GM10248 (cell line): ENCODE data around the gene CBX3.
"Not testable (repeated sequence)": the region's sequence is repeated elsewhere in the genome, so short reads cannot be mapped to it uniquely, and the experiment has no call there.

Source experiments
- CTCF ChIA-PET: fragments of 300-600 bp; sonication (Branson Sonifier 250); formaldehyde crosslinking; extraction: SDS; loops from one replicate; lab custom pipeline; 2021; ENCODE audit warnings: antibody characterized with exemption; lab: Yijun Ruan, JAX
- POLR2A ChIA-PET: fragments of 350-650 bp; sonication (Branson Sonifier 250); formaldehyde crosslinking; extraction: SDS; loops from one replicate; lab custom pipeline; 2020; ENCODE audit warnings: antibody characterized with exemption; lab: Yijun Ruan, JAX
- DNase-seq: peaks from one replicate; pipeline ENCODE4 v3.0.0; 2012; ENCODE audit errors: extremely low spot score
- CTCF ChIP-seq: IDR thresholded peaks from 2 replicates; pipeline ENCODE4 v1.5.1; 2012; ENCODE audit warnings: mild to moderate bottlenecking, low read depth; ENCODE audit errors: extremely low read depth, missing control alignments, control extremely low read depth

CBX3 gene

GRCh38 chr7:26169271-26169670 is 32.3 kb upstream of the CBX3 start:
- DNase-seq: no peak
- CTCF ChIA-PET: interaction anchor here (3.4 kb wide), 1 partner anchor 9 kb away, joined by 17 read pairs; no protein-coding TSS in a partner anchor
- POLR2A ChIA-PET: interaction anchor here (0.6 kb wide), 1 partner anchor 23 kb away, joined by 3 read pairs; no protein-coding TSS in a partner anchor
- no peak for TF ChIP-seq CTCF

GRCh38 chr7:26170663-26171062 is 30.9 kb upstream of the CBX3 start:
- no peak for TF ChIP-seq CTCF
- ChIA-PET POLR2A (interaction anchor here (0.6 kb wide), 1 partner anchor 1598 kb away, joined by 3 read pairs; the partner anchor contains the start of gene PALS2), CTCF (interaction anchor here (1.3 to 3.4 kb wide), 2 partner anchors 10 to 20 kb away, joined by 3 to 17 read pairs; no protein-coding TSS in a partner anchor)
- no peak for DNase-seq

GRCh38 chr7:26171601-26172000 is 29.9 kb upstream of the CBX3 start:
- CTCF ChIA-PET: interaction anchor here (0.7 to 3.4 kb wide), 5 partner anchors 9 to 279 kb away, joined by 3 to 17 read pairs (median 3); no protein-coding TSS in a partner anchor
- no peak for TF ChIP-seq CTCF
- DNase-seq: no peak
- POLR2A ChIA-PET: interaction anchor here (0.6 kb wide), 1 partner anchor 1598 kb away, joined by 3 read pairs; the partner anchor contains the start of gene PALS2

GRCh38 chr7:26172048-26172447 is 29.5 kb upstream of the CBX3 start:
- ChIA-PET POLR2A (no interaction called here), CTCF (interaction anchor here (1.0 to 3.4 kb wide), 4 partner anchors 8 to 82 kb away, joined by 3 to 17 read pairs (median 3); no protein-coding TSS in a partner anchor)
- no peak for DNase-seq
- no peak for TF ChIP-seq CTCF

GRCh38 chr7:26175903-26176302 is 25.6 kb upstream of the CBX3 start:
- DNase-seq, CTCF ChIA-PET: not testable (repeated sequence)
- POLR2A ChIA-PET: interaction anchor here (0.7 kb wide), 1 partner anchor 8 kb away, joined by 5 read pairs; no protein-coding TSS in a partner anchor

- POLR2A ChIA-PET, DNase-seq, CTCF ChIA-PET: not testable (repeated sequence)
These were observed 24.8 kb upstream of the CBX3 start for GRCh38 chr7:26176696-26177095.

- CTCF ChIA-PET, DNase-seq, POLR2A ChIA-PET: not testable (repeated sequence)
These were observed 24.3 kb upstream of the CBX3 start for GRCh38 chr7:26177269-26177668.

- no peak for DNase-seq
- TF ChIP-seq CTCF: no peak
- ChIA-PET CTCF (interaction anchor here (2.4 kb wide), 1 partner anchor 27 kb away, joined by 5 read pairs; the partner anchor contains the start of gene NFE2L3), POLR2A (interaction anchor here (1.0 kb wide), 1 partner anchor 27 kb away, joined by 4 read pairs; the partner anchor contains the start of gene NFE2L3)
These were observed 23.1 kb upstream of the CBX3 start for GRCh38 chr7:26178272-26178960.
